Esophagus (tissue), 2 donors: Measurements from ENCODE around the gene KCNJ16. TPM values are rescaled to one million over a fixed set of nuclear protein-coding genes. Genes with fewer than 3 reads are reported as not detected.

ENCODE experiments used
- H3K27ac ChIP-seq, 2 donors: one replicate each; pipeline ENCODE4 v1.5.1; 2013; ENCODE audit warnings: low read depth in 2 of 2, mild to moderate bottlenecking in 2 of 2, inconsistent platforms in 1 of 2, low read length in 1 of 2, moderate library complexity in 1 of 2
- H3K27me3 ChIP-seq, 2 donors: one replicate each; pipeline ENCODE4 v1.6.1; 2013; ENCODE audit warnings: low read length in 2 of 2, control low read depth in 1 of 2, mild to moderate bottlenecking in 1 of 2; ENCODE audit not compliant: insufficient read depth in 2 of 2, control insufficient read depth in 1 of 2
- H3K36me3 ChIP-seq, 2 donors: one replicate each; pipeline ENCODE4 v1.6.1; 2013; ENCODE audit warnings: low read length in 1 of 2; ENCODE audit not compliant: control insufficient read depth in 2 of 2, insufficient read depth in 2 of 2
- H3K4me1 ChIP-seq, 2 donors: one replicate each; pipeline ENCODE4 v1.6.1; 2013; ENCODE audit warnings: low read length in 1 of 2; ENCODE audit not compliant: control insufficient read depth in 2 of 2, insufficient read depth in 2 of 2
- H3K4me3 ChIP-seq, 2 donors: one replicate each; pipeline ENCODE4 v1.5.1; 2013; ENCODE audit warnings: low read length in 2 of 2, mild to moderate bottlenecking in 2 of 2, low read depth in 1 of 2, moderate library complexity in 1 of 2
- H3K9me3 ChIP-seq, 2 donors: one replicate each; pipeline ENCODE4 v1.6.1; 2013; ENCODE audit warnings: mild to moderate bottlenecking in 2 of 2, low read depth in 1 of 2, low read length in 1 of 2, moderate library complexity in 1 of 2; ENCODE audit not compliant: control insufficient read depth in 2 of 2, insufficient read depth in 1 of 2
- WGBS, 2 donors: extraction: QIAGEN DNeasy Blood & Tissue Kit; methylation state at CpG; one replicate each; pipeline ENCODE4 v1.1.7; 2013; 5-methylcytosine and 5-hydroxymethylcytosine counted together
- polyA plus RNA-seq, 2 donors: library from polyadenylated mRNA; stranded (reverse); fragments of 200-250 nt; gene quantifications; one replicate each; pipeline ENCODE4 v1.2.3, GENCODE V29; 2013
- donor health status: healthy with polysubstance abuse.
- donor health status: Bipolar disorder and iron deficiency.

The KCNJ16 gene
- polyA plus RNA-seq, 2 donors: 0.04 to 0.08 TPM

GRCh38 chr17:70060415-70060814, 14.6 kb upstream of the KCNJ16 start:
- no peaks in the 10 kb centered on the region for H3K4me1 ChIP-seq

DNA sequence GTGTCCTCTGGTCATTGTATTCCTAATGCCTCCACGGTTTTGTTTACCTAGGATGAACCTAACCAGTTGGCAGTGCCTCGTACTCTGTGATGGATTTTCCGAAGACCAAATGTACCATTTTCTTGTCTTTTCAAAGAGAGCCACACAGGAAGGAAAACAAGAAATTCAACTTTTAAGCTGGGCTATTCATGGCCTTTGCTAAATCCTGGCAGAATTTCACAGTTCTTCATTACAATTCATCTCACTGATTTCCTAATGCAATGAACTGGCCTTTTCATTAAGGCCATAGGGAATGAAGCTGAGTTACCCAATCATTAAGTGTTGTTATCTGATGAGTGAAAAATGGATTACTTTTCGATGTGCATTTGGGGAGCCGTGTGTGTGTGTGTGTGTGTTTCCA, 7.9 kb upstream of the KCNJ16 start:
- Histone ChIP-seq H3K9me3 (no peaks in the 10 kb centered on the region), H3K4me3 (no peak overlapping the region), H3K36me3 (no peaks in the 10 kb centered on the region), H3K27ac (no peak overlapping the region), H3K4me1 (no peaks in the 10 kb centered on the region), H3K27me3 (no peaks in the 10 kb centered on the region)
- WGBS, 2 donors: 38 to 47% methylated on average over 5 of the region's 5 CpGs

More at GRCh38 chr17:70060415-70060814, 14.6 kb upstream of the KCNJ16 start:
- H3K9me3 ChIP-seq: no peaks in the 10 kb centered on the region
- WGBS, 2 donors: 22 to 36% methylated on average over 2 of the region's 2 CpGs
- H3K4me3 ChIP-seq: no peak overlapping the region
- H3K27ac ChIP-seq: no peak overlapping the region
- H3K27me3 ChIP-seq: no peaks in the 10 kb centered on the region
- no peaks in the 10 kb centered on the region for H3K36me3 ChIP-seq

- WGBS, 2 donors: 39 to 46% methylated on average over 3 of the region's 3 CpGs
- H3K27ac ChIP-seq: no peak overlapping the region
- H3K4me3 ChIP-seq: no peak overlapping the region
- H3K27me3 ChIP-seq: no peaks in the 10 kb centered on the region
- H3K4me1 ChIP-seq: no peaks in the 10 kb centered on the region
- no peaks in the 10 kb centered on the region for H3K36me3 ChIP-seq
- no peaks in the 10 kb centered on the region for H3K9me3 ChIP-seq
These were observed 4.6 kb upstream of the KCNJ16 start for GRCh38 chr17:70070305-70071027.

DNA sequence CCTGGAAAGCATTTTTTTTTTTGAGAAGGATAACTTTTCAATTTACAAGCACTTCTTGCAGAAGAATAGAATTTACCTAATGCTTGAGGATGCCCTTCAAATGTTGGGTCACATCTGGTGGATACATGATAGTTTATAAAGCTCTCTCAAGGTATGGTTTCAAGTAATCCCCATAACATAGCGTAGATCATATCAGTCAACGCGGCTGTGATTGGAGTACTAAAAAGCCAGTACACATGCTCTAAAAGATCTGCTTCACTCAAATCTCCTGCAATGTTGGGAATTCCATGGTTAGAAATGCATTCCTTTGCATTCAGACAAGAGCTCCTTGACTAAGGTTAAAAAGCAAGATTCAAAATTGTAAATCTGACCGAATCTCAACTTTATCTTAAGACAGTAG, 3.9 kb upstream of the KCNJ16 start:
- H3K27me3 ChIP-seq: no peaks in the 10 kb centered on the region
- WGBS, 2 donors: 93 to 95% methylated on average over 4 of the region's 4 CpGs
- no peaks in the 10 kb centered on the region for H3K4me1 ChIP-seq

GRCh38 chr17:70071620-70072019, 3.4 kb upstream of the KCNJ16 start:
- H3K27ac ChIP-seq: no peak overlapping the region
- 90 to 93% methylated on average over 1 of the region's 1 CpG for WGBS, 2 donors

More for the DNA sequence above, 3.9 kb upstream of the KCNJ16 start:
- Histone ChIP-seq H3K9me3 (no peaks in the 10 kb centered on the region), H3K27ac (no peak overlapping the region), H3K4me3 (no peak overlapping the region), H3K36me3 (no peaks in the 10 kb centered on the region)

DNA sequence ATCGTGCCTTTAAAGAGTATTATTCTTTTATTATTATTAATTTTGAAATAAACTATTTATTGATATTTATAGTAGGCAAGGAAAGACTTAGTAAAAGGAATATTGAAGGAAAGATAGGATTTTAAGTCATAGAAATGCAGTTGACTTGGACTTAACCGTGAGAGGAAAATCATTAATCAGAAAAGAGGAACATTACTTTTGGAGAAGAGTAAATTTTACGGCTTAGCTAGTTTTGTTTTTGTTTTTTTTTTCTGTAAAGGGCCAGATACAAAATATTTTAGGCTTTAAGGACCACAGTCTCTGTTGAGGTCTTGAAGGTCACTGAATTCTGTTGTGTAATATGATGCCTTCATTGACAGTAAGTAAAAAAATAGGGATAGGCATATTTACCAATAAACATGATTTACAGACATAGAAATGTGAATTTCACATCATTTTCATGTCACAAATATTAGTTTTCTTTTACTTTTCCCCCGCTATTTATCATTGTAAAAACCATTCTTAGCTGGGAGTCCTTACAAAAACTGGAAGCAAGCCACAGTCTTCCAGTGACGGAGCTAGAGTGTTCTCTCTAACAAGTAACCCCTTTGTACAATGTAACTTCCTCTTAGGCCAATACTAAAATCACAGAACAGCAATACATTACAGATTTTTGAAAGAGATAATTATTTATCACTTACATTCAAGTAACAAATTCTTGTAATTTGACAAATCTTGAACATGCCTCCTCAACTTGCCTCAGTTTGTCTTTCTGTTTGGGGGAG, 2.3 kb upstream of the KCNJ16 start:
- Histone ChIP-seq H3K27me3 (no peaks in the 10 kb centered on the region), H3K36me3 (no peaks in the 10 kb centered on the region), H3K27ac (no peak overlapping the region), H3K4me1 (no peaks in the 10 kb centered on the region), H3K4me3 (no peak overlapping the region), H3K9me3 (no peaks in the 10 kb centered on the region)
- 70 to 75% methylated on average over 5 of the region's 5 CpGs for WGBS, 2 donors

More at GRCh38 chr17:70071620-70072019, 3.4 kb upstream of the KCNJ16 start:
- Histone ChIP-seq H3K27me3 (no peaks in the 10 kb centered on the region), H3K36me3 (no peaks in the 10 kb centered on the region), H3K4me1 (no peaks in the 10 kb centered on the region), H3K4me3 (no peak overlapping the region), H3K9me3 (no peaks in the 10 kb centered on the region)

GRCh38 chr17:70073310-70073709, 1.7 kb upstream of the KCNJ16 start:
- H3K27ac ChIP-seq: no peak overlapping the region
- H3K9me3 ChIP-seq: no peaks in the 10 kb centered on the region
- no peaks in the 10 kb centered on the region for H3K4me1 ChIP-seq
- no peaks in the 10 kb centered on the region for H3K36me3 ChIP-seq
- H3K27me3 ChIP-seq: no peaks in the 10 kb centered on the region
- H3K4me3 ChIP-seq: no peak overlapping the region
- 79 to 87% methylated on average over 5 of the region's 5 CpGs for WGBS, 2 donors

DNA sequence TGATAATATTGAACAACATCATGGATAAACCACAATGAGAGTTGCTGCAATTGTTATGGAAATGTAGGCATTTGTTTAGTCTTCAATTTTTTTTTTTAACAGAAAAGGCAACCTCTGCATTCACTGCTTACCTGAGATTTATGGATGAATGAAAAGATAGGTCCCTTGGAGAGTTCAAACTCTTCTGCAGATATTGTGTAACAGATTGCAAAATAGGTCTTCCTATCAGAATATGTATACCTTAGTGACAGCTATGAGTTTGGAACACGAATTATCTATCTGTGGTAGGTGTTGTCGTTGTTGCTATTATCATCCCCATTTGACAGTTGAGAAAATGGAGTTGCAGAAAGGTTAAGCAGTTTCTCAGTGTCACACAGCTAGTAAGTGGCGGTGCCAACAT, 1.2 kb upstream of the KCNJ16 start:
- no peak overlapping the region for H3K27ac ChIP-seq
- no peak overlapping the region for H3K4me3 ChIP-seq
- no peaks in the 10 kb centered on the region for H3K27me3 ChIP-seq
- no peaks in the 10 kb centered on the region for H3K4me1 ChIP-seq
- H3K36me3 ChIP-seq: no peaks in the 10 kb centered on the region
- 74 to 75% methylated on average over 3 of the region's 3 CpGs for WGBS, 2 donors
- no peaks in the 10 kb centered on the region for H3K9me3 ChIP-seq

DNA sequence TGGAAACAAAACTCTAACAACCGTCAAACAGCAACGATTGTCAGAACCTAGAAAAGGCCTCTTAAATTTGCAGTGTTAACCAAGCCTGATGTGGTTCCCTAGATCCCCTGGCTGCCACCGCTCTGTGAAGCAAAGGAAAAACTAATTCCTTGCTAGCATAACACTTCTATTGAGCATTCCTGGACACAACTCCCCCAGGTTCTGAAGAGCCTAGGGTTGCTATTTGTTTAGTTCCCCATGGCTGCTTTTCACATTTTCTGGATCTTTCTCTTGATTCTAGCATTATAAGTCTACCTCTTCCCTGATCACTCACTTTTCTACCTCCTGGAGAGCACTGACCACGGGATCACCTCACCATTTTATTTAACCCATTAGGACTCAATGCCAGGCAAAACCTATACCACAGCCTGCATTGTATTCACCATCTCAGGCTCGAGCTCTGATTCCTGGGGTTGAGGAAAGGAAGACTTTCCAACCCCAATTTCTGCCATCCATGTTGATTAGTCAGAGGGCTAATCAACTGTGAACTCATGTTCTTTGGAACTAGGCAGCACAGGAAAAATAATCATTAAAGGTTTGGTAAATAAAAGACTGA, 692 bp upstream of the KCNJ16 start:
- no peak overlapping the region for H3K4me3 ChIP-seq

More for the DNA sequence above, 692 bp upstream of the KCNJ16 start:
- Histone ChIP-seq H3K27me3 (no peaks in the 10 kb centered on the region), H3K9me3 (no peaks in the 10 kb centered on the region), H3K27ac (no peak overlapping the region), H3K36me3 (no peaks in the 10 kb centered on the region), H3K4me1 (no peaks in the 10 kb centered on the region)
- 63 to 70% methylated on average over 5 of the region's 5 CpGs for WGBS, 2 donors
